Keratinocyte (primary cell): ENCODE data around the gene ARHGAP28. TPM values are rescaled to one million over a fixed set of nuclear protein-coding genes. Genes with fewer than 3 reads are reported as not detected.
"Not testable (repeated sequence)": the region's sequence is repeated elsewhere in the genome, so short reads cannot be mapped to it uniquely, and the experiment has no call there.

Experiments
- DNase-seq: peaks from one replicate; pipeline ENCODE4 v3.0.0-alpha.2; 2011; ENCODE audit warnings: low read depth, missing footprints, low spot score
- FAIRE-seq: peaks from 2 replicates; lab custom pipeline; 2011; peaks lifted over from hg19 to GRCh38; lab: Jason Lieb, UNC
- H2AFZ ChIP-seq: 2 replicates; pipeline ENCODE4 v1.6.0; 2012; ENCODE audit warnings: low read length, control low read depth, inconsistent platforms; ENCODE audit not compliant: control insufficient read depth
- H3K27ac ChIP-seq: 2 replicates; pipeline ENCODE4 v1.5.1; 2011; ENCODE audit warnings: low read length; ENCODE audit not compliant: control insufficient read depth, insufficient read depth
- H3K27me3 ChIP-seq: 3 replicates; pipeline ENCODE4 v1.6.0; 2011; ENCODE audit warnings: low read length; ENCODE audit not compliant: control insufficient read depth, insufficient read depth; ENCODE audit errors: extremely low read depth
- H3K36me3 ChIP-seq, 2 experiments: 2 replicates in 1 of 2; 3 replicates in 1 of 2; pipeline ENCODE4 v1.5.1; 2011; ENCODE audit warnings: low read length in 2 of 2, mild to moderate bottlenecking in 1 of 2; ENCODE audit not compliant: control insufficient read depth in 2 of 2, insufficient read depth in 2 of 2; ENCODE audit errors: extremely low read depth in 1 of 2
- H3K4me1 ChIP-seq: 3 replicates; pipeline ENCODE4 v1.5.1; 2011; ENCODE audit warnings: low read length; ENCODE audit not compliant: control insufficient read depth, insufficient read depth; ENCODE audit errors: extremely low read depth
- H3K4me2 ChIP-seq: 3 replicates; pipeline ENCODE4 v1.6.0; 2011; ENCODE audit warnings: low read depth, low read length; ENCODE audit not compliant: control insufficient read depth, insufficient read depth; ENCODE audit errors: extremely low read depth
- H3K4me3 ChIP-seq, 3 experiments: fragments of 200-600 bp in 1 of 3; sonication (generic) in 1 of 3; 2 replicates in 2 of 3; 3 replicates in 1 of 3; pipeline ENCODE4 v1.5.1; 2011 to 2016; ENCODE audit warnings: low read length in 3 of 3, mild to moderate bottlenecking in 3 of 3, control low read depth in 2 of 3, inconsistent platforms in 1 of 3, low read depth in 1 of 3, mixed read lengths in 1 of 3, mixed run types in 1 of 3, moderate library complexity in 1 of 3; ENCODE audit not compliant: control insufficient read depth in 2 of 3, insufficient read depth in 2 of 3; ENCODE audit errors: extremely low read depth in 1 of 3
- H3K79me2 ChIP-seq: 2 replicates; pipeline ENCODE4 v1.6.0; 2012; ENCODE audit warnings: low read length; ENCODE audit not compliant: control insufficient read depth, insufficient read depth
- H3K9ac ChIP-seq: 3 replicates; pipeline ENCODE4 v1.6.0; 2011; ENCODE audit warnings: low read length; ENCODE audit not compliant: control insufficient read depth, insufficient read depth; ENCODE audit errors: extremely low read depth
- H3K9me1 ChIP-seq: 3 replicates; pipeline ENCODE4 v1.6.0; 2011; ENCODE audit warnings: low read length; ENCODE audit not compliant: control insufficient read depth, insufficient read depth; ENCODE audit errors: extremely low read depth
- H3K9me3 ChIP-seq: 2 replicates; pipeline ENCODE4 v1.5.1; 2012; ENCODE audit warnings: low read depth, low read length; ENCODE audit not compliant: control insufficient read depth
- H4K20me1 ChIP-seq: 3 replicates; pipeline ENCODE4 v1.6.0; 2011; ENCODE audit warnings: low read length; ENCODE audit not compliant: control insufficient read depth, insufficient read depth; ENCODE audit errors: extremely low read depth
- EZH2 ChIP-seq: IDR thresholded peaks from one replicate; pipeline ENCODE4 v1.6.1; 2012; ENCODE audit warnings: inconsistent platforms, mild to moderate bottlenecking, low read length, moderate library complexity
- dilution Hi-C: fragments of 300-500 bp; cut with MboI; formaldehyde crosslinking; loops from one replicate; pipeline ENCODE4 v1.7.0; 2020; ENCODE audit warnings: low sequenced_read_pairs; ENCODE audit not compliant: extremely low pct_ligation_motif_present
- polyA plus RNA-seq, 5 experiments: library from polyadenylated mRNA; depleted of rRNA in 3 of 5; stranded (reverse) in 3 of 5; stranded (forward) in 1 of 5; unstranded in 1 of 5; fragments of >200 nt; gene quantifications; 1 replicate in 1 of 5; 2 replicates in 3 of 5; 3 replicates in 1 of 5; pipeline versions ENCODE4 v1.2.1 to v1.2.3, GENCODE V29; 2011 to 2012; ENCODE audit warnings: missing spikeins in 2 of 5, low read depth in 1 of 5, low replicate concordance in 1 of 5
- TF ChIP-seq, protein P1 (sequence below), 3 experiments: IDR thresholded peaks in 1 of 3; conservative IDR thresholded peaks in 1 of 3; optimal IDR thresholded peaks in 1 of 3; 2 replicates in 2 of 3; 3 replicates in 1 of 3; pipeline versions ENCODE3 to v1.5.1; 2011; ENCODE audit warnings: low read length in 3 of 3, mild to moderate bottlenecking in 3 of 3, moderate library complexity in 2 of 3, control low read depth in 1 of 3, inconsistent platforms in 1 of 3; ENCODE audit not compliant: insufficient read depth in 2 of 3; ENCODE audit errors: extremely low read depth in 1 of 3

The ARHGAP28 gene
- polyA plus RNA-seq, 1 donor (not counting 4 experiments of a cell fraction or from before 2014, with no cell fraction given): 0.43 TPM

DNA sequence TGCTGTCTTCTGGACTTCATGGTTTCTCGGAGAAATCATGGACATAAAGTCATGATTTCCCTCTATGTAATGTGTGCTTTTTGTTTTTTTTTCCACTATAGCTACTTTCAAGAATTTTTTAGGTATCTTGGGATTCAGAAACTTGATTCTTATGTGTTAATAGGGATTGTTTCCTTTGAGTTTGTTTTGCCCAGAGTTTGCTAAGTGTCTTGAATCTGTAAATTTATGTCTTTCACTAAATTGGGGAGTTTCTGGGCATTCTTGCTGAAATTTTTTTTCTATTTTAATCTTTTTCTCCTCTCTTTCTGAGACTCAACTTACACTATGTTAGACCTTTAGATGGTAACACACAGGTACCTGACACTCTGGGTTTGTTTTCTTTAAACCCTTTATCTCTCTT, 205.3 kb downstream of the ARHGAP28 start:
- no peak for DNase-seq
- TF ChIP-seq, protein P1, sequence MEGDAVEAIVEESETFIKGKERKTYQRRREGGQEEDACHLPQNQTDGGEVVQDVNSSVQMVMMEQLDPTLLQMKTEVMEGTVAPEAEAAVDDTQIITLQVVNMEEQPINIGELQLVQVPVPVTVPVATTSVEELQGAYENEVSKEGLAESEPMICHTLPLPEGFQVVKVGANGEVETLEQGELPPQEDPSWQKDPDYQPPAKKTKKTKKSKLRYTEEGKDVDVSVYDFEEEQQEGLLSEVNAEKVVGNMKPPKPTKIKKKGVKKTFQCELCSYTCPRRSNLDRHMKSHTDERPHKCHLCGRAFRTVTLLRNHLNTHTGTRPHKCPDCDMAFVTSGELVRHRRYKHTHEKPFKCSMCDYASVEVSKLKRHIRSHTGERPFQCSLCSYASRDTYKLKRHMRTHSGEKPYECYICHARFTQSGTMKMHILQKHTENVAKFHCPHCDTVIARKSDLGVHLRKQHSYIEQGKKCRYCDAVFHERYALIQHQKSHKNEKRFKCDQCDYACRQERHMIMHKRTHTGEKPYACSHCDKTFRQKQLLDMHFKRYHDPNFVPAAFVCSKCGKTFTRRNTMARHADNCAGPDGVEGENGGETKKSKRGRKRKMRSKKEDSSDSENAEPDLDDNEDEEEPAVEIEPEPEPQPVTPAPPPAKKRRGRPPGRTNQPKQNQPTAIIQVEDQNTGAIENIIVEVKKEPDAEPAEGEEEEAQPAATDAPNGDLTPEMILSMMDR (optimal IDR thresholded peaks at IDR 0.05 in 1 of 3, IDR thresholded peaks at IDR 0.05 in 1 of 3, conservative IDR thresholded peaks at IDR 0.05 in 1 of 3; ENCODE audit: extremely low read depth in 1 of 3, insufficient read depth in 2 of 3, low read length in 3 of 3): no peak
- no peak for TF ChIP-seq EZH2
- Histone ChIP-seq H3K4me1 (no peaks in the 10 kb centered on the region), H2AFZ (no peak overlapping the region), H3K27me3 (peaks cover 4% of the 10 kb centered on the region), H4K20me1 (no peaks in the 10 kb centered on the region), H3K9me3 (no peaks in the 10 kb centered on the region), H3K27ac (no peak overlapping the region), H3K4me2 (no peak overlapping the region), H3K79me2 (no peaks in the 10 kb centered on the region), H3K4me3 (no peak overlapping the region), H3K9me1 (no peaks in the 10 kb centered on the region), H3K36me3 (no peaks in the 10 kb centered on the region), H3K9ac (no peak overlapping the region)
- FAIRE-seq: no peak
- dilution Hi-C loops: no loop called here

DNA sequence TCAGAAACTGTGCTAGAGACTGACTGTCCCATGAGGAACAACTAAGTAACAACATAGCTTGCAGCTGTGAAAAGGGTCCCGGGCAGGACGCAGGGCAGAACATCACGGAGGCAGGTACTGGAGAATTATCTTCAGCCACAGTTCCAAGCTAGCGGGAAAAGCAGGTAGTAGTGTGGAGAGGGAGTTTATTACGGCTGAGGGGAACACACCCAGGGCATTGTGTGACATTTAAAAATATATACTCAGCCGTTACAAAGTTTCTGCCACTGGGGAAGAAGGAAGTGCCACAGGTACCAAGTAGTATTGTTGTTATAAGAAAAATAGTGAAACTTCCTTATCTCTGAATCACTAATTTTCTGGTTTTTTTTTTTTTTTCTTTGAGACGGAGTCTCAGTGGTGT, 208.5 kb downstream of the ARHGAP28 start:
- dilution Hi-C loops: no loop called here
- TF ChIP-seq, protein P1 (optimal IDR thresholded peaks at IDR 0.05 in 1 of 3, IDR thresholded peaks at IDR 0.05 in 1 of 3, conservative IDR thresholded peaks at IDR 0.05 in 1 of 3; ENCODE audit: extremely low read depth in 1 of 3, insufficient read depth in 2 of 3, low read length in 3 of 3): no peak
- TF ChIP-seq EZH2: no peak
- Histone ChIP-seq H2AFZ (no peak overlapping the region), H3K9me3 (no peaks in the 10 kb centered on the region), H3K27ac (no peak overlapping the region), H3K4me3 (no peak overlapping the region), H3K27me3 (peaks cover 5% of the 10 kb centered on the region), H3K79me2 (no peaks in the 10 kb centered on the region), H3K36me3 (no peaks in the 10 kb centered on the region), H4K20me1 (no peaks in the 10 kb centered on the region), H3K4me1 (no peaks in the 10 kb centered on the region), H3K9me1 (no peaks in the 10 kb centered on the region), H3K9ac (no peak overlapping the region), H3K4me2 (no peak overlapping the region)
- FAIRE-seq (no peak), DNase-seq (no peak)

DNA sequence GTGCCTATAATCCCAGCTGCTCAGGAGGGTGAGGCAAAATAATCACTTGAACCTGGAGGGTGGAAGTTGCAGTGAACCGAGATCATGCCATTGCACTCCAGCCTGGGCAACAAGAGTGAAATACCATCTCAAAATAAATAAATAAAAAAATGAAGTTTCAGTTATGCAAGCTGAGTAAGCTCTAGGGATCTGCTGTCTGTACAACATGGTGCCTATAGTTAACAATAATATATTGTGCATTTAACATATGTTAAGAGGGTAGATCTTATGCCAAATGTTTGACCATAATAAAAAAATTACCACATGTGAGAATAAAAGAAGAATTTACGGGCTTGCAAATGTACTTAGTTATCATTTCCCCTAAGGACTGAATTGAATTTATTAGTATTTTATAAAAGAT, 208.9 kb downstream of the ARHGAP28 start:
- H3K4me1 ChIP-seq, H3K79me2 ChIP-seq, H3K9ac ChIP-seq, H3K9me1 ChIP-seq, H3K27ac ChIP-seq, H3K27me3 ChIP-seq, H3K36me3 ChIP-seq, H3K4me2 ChIP-seq, H2AFZ ChIP-seq, FAIRE-seq, H3K4me3 ChIP-seq, H4K20me1 ChIP-seq, DNase-seq, H3K9me3 ChIP-seq, dilution Hi-C loops: not testable (repeated sequence)
